Femur (tissue), 1 donor: ENCODE results near the gene ITIH3.

Experiments used
- DNase-seq: peaks from one replicate; pipeline ENCODE4 v3.0.0-alpha.2; 2017

ITIH3 gene

GRCh38 chr3:52793702-52794611 lies 639 bp upstream of the ITIH3 start:
- no peak for DNase-seq

- no peak for DNase-seq
Measured at GRCh38 chr3:52795298-52795900, 803 bp downstream of the ITIH3 start.

GRCh38 chr3:52796411-52796810 lies 1.8 kb downstream of the ITIH3 start:
- DNase-seq, result no peak

- no peak for DNase-seq
Measured at GRCh38 chr3:52798376-52798977, 3.9 kb downstream of the ITIH3 start.

- no peak for DNase-seq
Measured at GRCh38 chr3:52798978-52799476, 4.4 kb downstream of the ITIH3 start.

- DNase-seq, result no peak
Measured at GRCh38 chr3:52800079-52800478, 5.5 kb downstream of the ITIH3 start.

GRCh38 chr3:52801839-52802238 lies 7.2 kb downstream of the ITIH3 start:
- no peak for DNase-seq

- DNase-seq, result no peak
Measured at GRCh38 chr3:52805270-52806039, 10.9 kb downstream of the ITIH3 start.

- DNase-seq, result no peak
Measured at GRCh38 chr3:52809149-52809548, 14.6 kb downstream of the ITIH3 start.

GRCh38 chr3:52809662-52810377 lies 15.2 kb downstream of the ITIH3 start:
- DNase-seq, result no peak

- no peak for DNase-seq
Measured at GRCh38 chr3:52810923-52811322, 16.3 kb downstream of the ITIH3 start.

GRCh38 chr3:52811452-52812011 lies 16.9 kb downstream of the ITIH3 start:
- no peak for DNase-seq

- DNase-seq, result no peak
Measured at GRCh38 chr3:52813810-52814209, 19.2 kb downstream of the ITIH3 start.

GRCh38 chr3:52816199-52816598 lies 21.6 kb downstream of the ITIH3 start:
- no peak for DNase-seq

- no peak for DNase-seq
Measured at GRCh38 chr3:52816654-52817053, 22.1 kb downstream of the ITIH3 start.

GRCh38 chr3:52817221-52817620 lies 22.6 kb downstream of the ITIH3 start:
- DNase-seq, result no peak

GRCh38 chr3:52817860-52818259 lies 23.3 kb downstream of the ITIH3 start:
- DNase-seq, result no peak

- no peak for DNase-seq
Measured at GRCh38 chr3:52819936-52820335, 25.3 kb downstream of the ITIH3 start.

GRCh38 chr3:52820736-52821135 lies 26.1 kb downstream of the ITIH3 start:
- no peak for DNase-seq

- DNase-seq, result no peak
Measured at GRCh38 chr3:52822363-52822762, 27.8 kb downstream of the ITIH3 start.

- no peak for DNase-seq
Measured at GRCh38 chr3:52824037-52824436, 29.4 kb downstream of the ITIH3 start.

GRCh38 chr3:52827441-52827840 lies 32.8 kb downstream of the ITIH3 start:
- no peak for DNase-seq
